ENCODE results near the gene CTRB2. TPM values are rescaled to one million over a fixed set of nuclear protein-coding genes. Genes with fewer than 3 reads are reported as not detected.

The CTRB2 gene
- total RNA-seq, 3 donors from 2014 or later, result not detected

DNA sequence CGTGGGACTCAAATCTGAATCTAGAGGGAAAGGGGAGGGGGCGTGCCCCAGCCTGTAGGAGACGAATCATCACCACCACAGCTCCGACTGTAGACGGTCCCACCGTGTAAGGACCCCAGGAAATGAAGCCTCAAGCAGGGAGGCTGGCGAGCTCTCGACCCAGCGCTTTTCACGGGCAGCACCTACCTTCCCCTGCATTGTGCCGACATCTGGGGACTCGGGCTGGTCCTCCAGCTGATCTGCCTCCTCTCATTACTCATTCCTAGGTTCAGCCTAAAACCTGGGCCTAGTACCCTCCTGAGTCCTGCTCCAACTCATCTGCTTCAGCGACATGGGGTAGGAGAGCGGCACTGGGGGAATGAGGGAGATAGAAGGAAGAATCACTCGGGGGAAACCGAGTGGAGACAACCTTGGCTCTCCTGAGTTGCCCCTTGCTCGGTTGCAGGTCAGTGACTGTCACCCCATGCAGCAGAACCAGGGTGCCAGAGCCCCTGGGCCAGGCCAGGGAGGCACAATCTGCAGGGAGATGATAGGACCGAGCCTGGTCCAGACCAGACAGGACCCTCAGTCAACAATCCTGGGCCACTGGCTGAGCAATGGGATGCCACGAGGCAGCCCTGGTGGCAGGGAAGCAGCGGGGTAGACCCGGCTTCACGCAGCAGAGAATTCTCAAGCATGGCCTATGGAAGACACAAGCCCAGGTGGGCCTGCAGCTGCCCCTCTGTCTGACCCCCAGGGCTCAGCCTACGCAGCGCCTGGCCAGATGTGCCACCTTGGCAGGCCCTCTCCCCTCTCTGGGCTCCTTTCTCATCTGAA lies 45.3 kb upstream of the CTRB2 start:
- no peaks in the 10 kb centered on the region for H3K27me3 ChIP-seq
- intact Hi-C loops (cut with DNase I; ENCODE audit: low total_unique reads), result loop anchor here (10.0 kb wide), 1 partner anchor 133 kb away; no protein-coding TSS in a partner anchor
- peak overlapping the region; percentile 95 to 98 for H3K27ac ChIP-seq
- H3K4me3 ChIP-seq, result peak overlapping the region; percentile 71 to 88 (median 74)
- no peaks in the 10 kb centered on the region for H3K36me3 ChIP-seq
- H3K9me3 ChIP-seq, result no peaks in the 10 kb centered on the region
- TF ChIP-seq POLR2AphosphoS5 (IDR thresholded peaks at IDR 0.05) (peak in 2 of 3 donors; percentile 1 to 19), POLR2A (IDR thresholded peaks at IDR 0.05) (no peak)
- H3K4me1 ChIP-seq, result peaks cover 54 to 57% of the 10 kb centered on the region in 2 donors
- no peak for DNase-seq (ENCODE audit: low spot score in 2 of 2)

DNA sequence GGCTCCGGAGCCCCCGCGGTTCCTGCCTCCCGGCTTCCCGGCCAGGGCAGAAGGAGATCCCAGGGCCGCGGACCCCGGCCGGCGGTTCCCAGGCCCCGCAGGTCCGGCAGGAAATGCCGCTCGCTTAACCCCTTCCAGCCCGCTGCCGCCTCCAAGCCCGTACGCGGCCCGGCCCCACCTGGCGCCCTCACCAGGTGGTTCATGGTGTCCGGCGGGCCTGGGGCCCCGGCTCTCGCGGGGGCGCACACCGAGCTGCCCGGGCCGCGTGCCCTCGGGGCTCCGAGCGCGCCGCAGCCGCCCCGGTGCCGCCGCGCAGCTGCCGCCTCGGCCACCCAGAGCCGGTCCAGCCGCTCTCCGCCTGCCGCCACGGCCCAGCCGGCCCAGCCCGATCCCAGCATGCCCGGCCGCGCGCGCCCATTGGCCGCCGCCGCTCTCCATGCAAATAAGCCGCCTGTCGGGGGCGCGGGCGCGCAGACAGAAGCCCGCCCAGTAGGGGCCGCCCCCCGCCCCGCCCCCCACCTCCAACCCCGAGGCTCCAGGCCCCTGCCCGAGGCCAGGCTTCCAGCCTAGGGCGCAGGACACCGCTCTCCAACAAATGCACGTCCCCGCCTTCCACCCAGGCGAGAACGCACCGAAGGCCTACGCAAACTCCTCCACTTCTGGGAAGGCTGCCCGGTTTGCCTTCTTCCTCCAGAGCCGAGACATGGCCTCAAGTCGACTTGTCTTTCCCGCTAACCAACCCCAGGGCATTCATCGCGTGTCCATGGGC lies 44.5 kb upstream of the CTRB2 start, which contains the start of gene BCAR1:
Gene BCAR1 (minus strand): TSS at position 345 of the 769 bp plus-strand sequence. CDS start 142 bp downstream, at position 203.
- intact Hi-C loops (cut with DNase I; ENCODE audit: low total_unique reads), result loop anchor here (10.0 kb wide), 1 partner anchor 133 kb away; no protein-coding TSS in a partner anchor
- Histone ChIP-seq H3K27me3 (no peaks in the 10 kb centered on the region), H3K4me3 (peak within 1 kb of the TSS; percentile 71 to 88 (median 74)), H3K36me3 (no peaks in the 10 kb centered on the region), H3K27ac (peak within 1 kb of the TSS; percentile 95 to 98), H3K9me3 (no peaks in the 10 kb centered on the region), H3K4me1 (peaks cover 48 to 52% of the 10 kb centered on the region in 2 donors)
- TF ChIP-seq POLR2A (IDR thresholded peaks at IDR 0.05) (no peak), POLR2AphosphoS5 (IDR thresholded peaks at IDR 0.05) (peak in 1 of 3 donors; percentile 6)
- TF ChIP-seq, protein P1, sequence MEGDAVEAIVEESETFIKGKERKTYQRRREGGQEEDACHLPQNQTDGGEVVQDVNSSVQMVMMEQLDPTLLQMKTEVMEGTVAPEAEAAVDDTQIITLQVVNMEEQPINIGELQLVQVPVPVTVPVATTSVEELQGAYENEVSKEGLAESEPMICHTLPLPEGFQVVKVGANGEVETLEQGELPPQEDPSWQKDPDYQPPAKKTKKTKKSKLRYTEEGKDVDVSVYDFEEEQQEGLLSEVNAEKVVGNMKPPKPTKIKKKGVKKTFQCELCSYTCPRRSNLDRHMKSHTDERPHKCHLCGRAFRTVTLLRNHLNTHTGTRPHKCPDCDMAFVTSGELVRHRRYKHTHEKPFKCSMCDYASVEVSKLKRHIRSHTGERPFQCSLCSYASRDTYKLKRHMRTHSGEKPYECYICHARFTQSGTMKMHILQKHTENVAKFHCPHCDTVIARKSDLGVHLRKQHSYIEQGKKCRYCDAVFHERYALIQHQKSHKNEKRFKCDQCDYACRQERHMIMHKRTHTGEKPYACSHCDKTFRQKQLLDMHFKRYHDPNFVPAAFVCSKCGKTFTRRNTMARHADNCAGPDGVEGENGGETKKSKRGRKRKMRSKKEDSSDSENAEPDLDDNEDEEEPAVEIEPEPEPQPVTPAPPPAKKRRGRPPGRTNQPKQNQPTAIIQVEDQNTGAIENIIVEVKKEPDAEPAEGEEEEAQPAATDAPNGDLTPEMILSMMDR (IDR thresholded peaks at IDR 0.05), result no peak
- DNase-seq (ENCODE audit: low spot score in 2 of 2), result peak; percentile 70 to 79

DNA sequence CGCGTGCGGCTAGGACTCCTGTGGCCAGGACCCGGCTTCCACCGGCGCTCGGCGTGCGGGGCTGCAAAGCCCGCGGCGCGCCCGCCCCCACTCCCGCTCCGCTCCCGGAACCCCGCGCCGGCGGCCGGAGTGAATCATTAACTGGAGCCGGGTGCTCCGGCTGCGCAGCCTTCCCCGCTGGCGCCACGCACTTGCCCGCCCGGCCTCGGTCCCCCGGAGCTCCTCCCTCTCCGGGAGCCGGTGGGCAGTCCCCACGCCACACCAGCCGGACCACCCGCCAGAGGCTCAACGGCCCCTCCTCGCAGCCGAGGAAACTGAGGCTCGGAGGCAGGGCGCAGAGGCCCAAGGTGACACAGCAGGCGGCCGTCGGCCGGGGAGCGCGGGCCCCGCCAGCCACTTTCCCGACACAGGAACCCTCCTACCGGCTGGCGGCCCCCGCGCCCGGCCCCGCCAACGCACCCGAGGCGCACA lies 43.9 kb upstream of the CTRB2 start:
- intact Hi-C loops (cut with DNase I; ENCODE audit: low total_unique reads), result loop anchor here (10.0 kb wide), 1 partner anchor 134 kb away; no protein-coding TSS in a partner anchor
- Histone ChIP-seq H3K9me3 (no peaks in the 10 kb centered on the region), H3K4me3 (peak overlapping the region; percentile 71 to 88 (median 74)), H3K27me3 (no peaks in the 10 kb centered on the region), H3K36me3 (no peaks in the 10 kb centered on the region), H3K27ac (peak overlapping the region; percentile 95 to 98), H3K4me1 (peaks cover 43 to 56% of the 10 kb centered on the region in 2 donors)
- DNase-seq (ENCODE audit: low spot score in 2 of 2), result no peak
- TF ChIP-seq POLR2AphosphoS5 (IDR thresholded peaks at IDR 0.05), result no peak
- TF ChIP-seq, protein P1 (IDR thresholded peaks at IDR 0.05), result no peak
- TF ChIP-seq POLR2A (IDR thresholded peaks at IDR 0.05), result no peak

DNA sequence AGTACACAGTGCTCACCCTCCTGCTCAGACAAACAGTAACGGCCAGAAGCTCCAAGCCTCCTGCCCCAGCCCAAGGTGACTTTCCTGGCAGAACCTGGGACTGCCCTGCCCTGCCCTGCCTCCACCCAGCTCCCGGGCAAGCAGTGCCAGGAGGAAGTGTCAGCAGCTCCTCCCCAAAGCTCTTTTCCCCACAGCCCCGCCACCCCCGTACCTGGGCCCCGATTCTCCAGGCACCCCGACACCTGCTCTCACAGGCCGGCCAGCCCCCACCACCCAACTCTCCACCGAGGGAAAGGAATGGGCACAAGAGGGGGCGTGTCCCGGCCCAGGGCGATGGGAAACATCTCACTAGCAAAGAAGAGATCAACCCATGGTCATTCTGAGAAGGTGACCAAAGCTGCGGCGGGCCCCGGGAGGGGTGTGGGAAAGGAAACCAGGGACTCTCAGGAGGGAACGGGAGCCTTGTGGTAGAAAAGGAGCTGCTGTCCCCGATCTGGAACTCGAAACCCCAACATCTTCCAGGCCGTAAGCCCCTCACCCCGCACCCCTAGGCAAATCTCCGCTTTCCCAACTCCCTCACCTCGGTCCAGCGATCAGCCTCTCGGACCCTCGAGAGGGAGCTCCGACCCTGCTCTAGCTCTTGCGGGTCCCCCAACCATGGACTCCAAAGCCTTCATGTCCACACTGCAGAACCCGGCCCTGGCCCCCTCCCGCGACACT lies 43.3 kb upstream of the CTRB2 start:
- DNase-seq (ENCODE audit: low spot score in 2 of 2), result peak in 1 of 2 donors; percentile 57
- Histone ChIP-seq H3K9me3 (no peaks in the 10 kb centered on the region), H3K36me3 (no peaks in the 10 kb centered on the region), H3K4me3 (peak overlapping the region; percentile 71 to 88 (median 74)), H3K4me1 (peaks cover 38 to 59% of the 10 kb centered on the region in 2 donors), H3K27me3 (no peaks in the 10 kb centered on the region), H3K27ac (peak overlapping the region; percentile 95 to 98)
- TF ChIP-seq POLR2AphosphoS5 (IDR thresholded peaks at IDR 0.05), result no peak
- TF ChIP-seq, protein P1 (IDR thresholded peaks at IDR 0.05), result no peak
- TF ChIP-seq POLR2A (IDR thresholded peaks at IDR 0.05), result no peak
- intact Hi-C loops (cut with DNase I; ENCODE audit: low total_unique reads), result loop anchor here (10.0 kb wide), 1 partner anchor 135 kb away; no protein-coding TSS in a partner anchor

DNA sequence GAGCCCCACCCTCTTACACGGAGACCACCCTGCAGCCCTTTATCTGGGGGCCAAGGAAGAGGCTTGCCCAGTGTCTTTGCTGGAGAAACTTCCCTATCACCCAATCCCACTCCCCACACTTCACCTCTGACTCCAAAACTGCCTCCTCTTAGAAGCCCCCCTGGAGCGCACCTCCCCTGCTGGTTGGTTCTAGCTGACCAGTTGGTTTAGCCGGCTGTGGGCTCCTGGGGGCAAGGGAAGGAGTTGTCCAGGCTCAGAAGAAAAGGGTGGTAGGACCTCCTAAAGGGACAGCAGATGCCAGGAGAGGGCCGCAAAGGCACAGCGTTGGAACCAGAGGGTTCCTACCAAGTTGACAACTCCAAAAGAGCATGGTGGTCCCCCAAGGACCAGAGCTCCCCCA lies 42.5 kb upstream of the CTRB2 start:
- peak overlapping the region; percentile 95 to 98 for H3K27ac ChIP-seq
- peaks cover 34 to 60% of the 10 kb centered on the region in 2 donors for H3K4me1 ChIP-seq
- DNase-seq (ENCODE audit: low spot score in 2 of 2), result no peak
- no peaks in the 10 kb centered on the region for H3K36me3 ChIP-seq
- H3K9me3 ChIP-seq, result no peaks in the 10 kb centered on the region
- TF ChIP-seq POLR2AphosphoS5 (IDR thresholded peaks at IDR 0.05) (no peak), POLR2A (IDR thresholded peaks at IDR 0.05) (no peak)
- TF ChIP-seq, protein P1 (IDR thresholded peaks at IDR 0.05), result no peak
- H3K4me3 ChIP-seq, result peak overlapping the region in 2 of 3 donors; percentile 74 to 88
- no peaks in the 10 kb centered on the region for H3K27me3 ChIP-seq
- intact Hi-C loops (cut with DNase I; ENCODE audit: low total_unique reads), result no loop called here

Data from breast epithelium (tissue), 4 donors.